Measurements from ENCODE around the gene SERINC2. TPM values are rescaled to one million over a fixed set of nuclear protein-coding genes. Genes with fewer than 3 reads are reported as not detected.
A peak's percentile ranks its signal among the peaks of the same experiment; 100 is the strongest.

SERINC2 gene
- polyA plus RNA-seq, 1 experiment: 109 TPM

GRCh38 chr1:31409946-31410858 is 2.8 kb upstream of the SERINC2 start:
- no peak for TF ChIP-seq CTCF (IDR thresholded peaks at IDR 0.05; ENCODE audit: insufficient read depth, low read depth, low read length)
- ChIA-PET CTCF (interaction anchor here (0.7 to 20.2 kb wide), 5 partner anchors 12 to 710 kb away, joined by 3 to 387 read pairs (median 4); no protein-coding TSS in a partner anchor), POLR2A (no interaction called here)
- DNase-seq (ENCODE audit: low read depth): no peak
- peaks cover 1% of the 10 kb centered on the region; the same call in 1 of the 2 replicates for H3K36me3 ChIP-seq (ENCODE audit: control insufficient read depth, insufficient read depth, low read length)
- H3K27me3 ChIP-seq (ENCODE audit: control insufficient read depth, insufficient read depth, low read length): no peaks in the 10 kb centered on the region
- no peak overlapping the region for H3K4me3 ChIP-seq (ENCODE audit: low read depth, low read length)

GRCh38 chr1:31410871-31411270 is 2.1 kb upstream of the SERINC2 start:
- peaks cover 1% of the 10 kb centered on the region; the same call in 1 of the 2 replicates for H3K36me3 ChIP-seq (ENCODE audit: control insufficient read depth, insufficient read depth, low read length)
- no peaks in the 10 kb centered on the region for H3K27me3 ChIP-seq (ENCODE audit: control insufficient read depth, insufficient read depth, low read length)
- no peak for DNase-seq (ENCODE audit: low read depth)
- no peak overlapping the region for H3K4me3 ChIP-seq (ENCODE audit: low read depth, low read length)
- POLR2A ChIA-PET: no interaction called here
- TF ChIP-seq CTCF (IDR thresholded peaks at IDR 0.05; ENCODE audit: insufficient read depth, low read depth, low read length): no peak
- CTCF ChIA-PET: interaction anchor here (0.7 to 20.2 kb wide), 4 partner anchors 12 to 711 kb away, joined by 3 to 387 read pairs (median 10); no protein-coding TSS in a partner anchor

GRCh38 chr1:31412205-31412604 is 808 bp upstream of the SERINC2 start:
- ChIA-PET POLR2A (interaction anchor here (1.4 kb wide), 1 partner anchor 16 kb away, joined by 3 read pairs; no protein-coding TSS in a partner anchor), CTCF (interaction anchor here (3.6 to 20.2 kb wide), 2 partner anchors 10 to 15 kb away, joined by 16 to 387 read pairs; no protein-coding TSS in a partner anchor)
- Histone ChIP-seq H3K27me3 (ENCODE audit: control insufficient read depth, insufficient read depth, low read length) (no peaks in the 10 kb centered on the region), H3K36me3 (ENCODE audit: control insufficient read depth, insufficient read depth, low read length) (peaks cover 1% of the 10 kb centered on the region; the same call in 1 of the 2 replicates), H3K4me3 (ENCODE audit: low read depth, low read length) (no peak overlapping the region)
- no peak for TF ChIP-seq CTCF (IDR thresholded peaks at IDR 0.05; ENCODE audit: insufficient read depth, low read depth, low read length)
- no peak for DNase-seq (ENCODE audit: low read depth)

- Histone ChIP-seq H3K4me3 (ENCODE audit: low read depth, low read length) (peak overlapping the region; percentile 83), H3K36me3 (ENCODE audit: control insufficient read depth, insufficient read depth, low read length) (peaks cover 1% of the 10 kb centered on the region; the same call in 1 of the 2 replicates), H3K27me3 (ENCODE audit: control insufficient read depth, insufficient read depth, low read length) (no peaks in the 10 kb centered on the region)
- no peak for DNase-seq (ENCODE audit: low read depth)
- TF ChIP-seq CTCF (IDR thresholded peaks at IDR 0.05; ENCODE audit: insufficient read depth, low read depth, low read length): no peak
- ChIA-PET POLR2A (no interaction called here), CTCF (interaction anchor here (1.2 to 20.2 kb wide), 5 partner anchors 9 to 136 kb away, joined by 3 to 387 read pairs (median 4); no protein-coding TSS in a partner anchor)
These were observed 490 bp downstream of the SERINC2 start for GRCh38 chr1:31413405-31414001.

- no peak for DNase-seq (ENCODE audit: low read depth)
- POLR2A ChIA-PET: no interaction called here
- CTCF ChIA-PET: interaction anchor here (20.2 kb wide), 1 partner anchor 17 kb away, joined by 387 read pairs; no protein-coding TSS in a partner anchor
- H3K27me3 ChIP-seq (ENCODE audit: control insufficient read depth, insufficient read depth, low read length): no peaks in the 10 kb centered on the region
- peaks cover 1% of the 10 kb centered on the region; the same call in 1 of the 2 replicates for H3K36me3 ChIP-seq (ENCODE audit: control insufficient read depth, insufficient read depth, low read length)
- TF ChIP-seq CTCF (IDR thresholded peaks at IDR 0.05; ENCODE audit: insufficient read depth, low read depth, low read length): no peak
- H3K4me3 ChIP-seq (ENCODE audit: low read depth, low read length): no peak overlapping the region; the same call in 1 of the 2 replicates
These were observed 2.0 kb downstream of the SERINC2 start for GRCh38 chr1:31414980-31415370.

All from BJ (cell line).